Measurements from ENCODE around the gene IFI35.
A peak's percentile ranks its signal among the peaks of the same experiment; 100 is the strongest.
"Not testable (repeated sequence)": the region's sequence is repeated elsewhere in the genome, so short reads cannot be mapped to it uniquely, and the experiment has no call there.

Gene IFI35

DNA sequence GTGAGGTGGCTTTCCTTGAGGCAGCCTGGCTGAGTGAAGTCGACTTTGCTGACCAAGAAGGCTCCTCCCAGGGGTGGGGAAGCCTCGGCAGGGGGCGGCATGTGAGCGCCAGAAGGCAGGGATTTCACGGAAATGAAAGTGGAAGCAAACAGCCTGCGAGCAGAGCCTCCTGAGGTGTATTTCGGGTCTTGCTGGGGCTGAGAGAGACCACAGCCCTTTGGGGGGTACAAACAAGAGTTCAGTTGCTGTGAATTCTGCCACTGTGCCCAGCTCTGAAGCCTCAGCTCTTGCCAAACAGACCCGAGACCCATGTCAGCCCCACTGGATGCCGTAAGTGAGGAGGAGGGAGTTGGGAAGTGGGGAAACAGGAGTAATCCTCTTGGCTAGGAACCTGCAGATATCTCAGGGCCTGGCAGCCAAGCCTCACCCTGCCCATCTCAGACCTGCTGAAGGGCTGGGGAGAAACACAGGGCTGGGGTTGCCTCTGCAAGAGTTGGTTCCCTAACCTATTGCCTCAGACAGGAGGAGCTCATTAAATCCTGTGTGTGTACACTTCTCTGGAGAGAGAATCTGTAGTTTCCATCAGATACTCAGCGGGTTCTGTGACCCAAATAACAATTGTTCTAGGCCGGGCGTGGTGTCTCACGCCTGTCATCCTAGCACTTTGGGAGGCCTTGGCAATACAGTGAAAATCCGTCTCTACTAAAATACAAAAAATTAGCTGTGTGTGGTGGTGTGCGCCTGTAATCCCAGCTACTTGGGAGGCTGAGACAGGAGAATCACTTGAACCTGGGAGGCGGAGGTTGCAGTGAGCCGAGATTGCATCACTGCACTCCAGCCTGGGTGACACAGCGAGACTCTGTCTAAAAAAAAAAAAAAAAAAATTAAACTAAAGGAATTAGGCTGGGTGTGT, at the start of gene IFI35:
TSS of gene IFI35 (plus strand) at position 146 of the 913 bp plus-strand sequence. CDS start at position 310, 164 bp downstream.
- DNase-seq (ENCODE audit: low read depth): peak; percentile 69

DNA sequence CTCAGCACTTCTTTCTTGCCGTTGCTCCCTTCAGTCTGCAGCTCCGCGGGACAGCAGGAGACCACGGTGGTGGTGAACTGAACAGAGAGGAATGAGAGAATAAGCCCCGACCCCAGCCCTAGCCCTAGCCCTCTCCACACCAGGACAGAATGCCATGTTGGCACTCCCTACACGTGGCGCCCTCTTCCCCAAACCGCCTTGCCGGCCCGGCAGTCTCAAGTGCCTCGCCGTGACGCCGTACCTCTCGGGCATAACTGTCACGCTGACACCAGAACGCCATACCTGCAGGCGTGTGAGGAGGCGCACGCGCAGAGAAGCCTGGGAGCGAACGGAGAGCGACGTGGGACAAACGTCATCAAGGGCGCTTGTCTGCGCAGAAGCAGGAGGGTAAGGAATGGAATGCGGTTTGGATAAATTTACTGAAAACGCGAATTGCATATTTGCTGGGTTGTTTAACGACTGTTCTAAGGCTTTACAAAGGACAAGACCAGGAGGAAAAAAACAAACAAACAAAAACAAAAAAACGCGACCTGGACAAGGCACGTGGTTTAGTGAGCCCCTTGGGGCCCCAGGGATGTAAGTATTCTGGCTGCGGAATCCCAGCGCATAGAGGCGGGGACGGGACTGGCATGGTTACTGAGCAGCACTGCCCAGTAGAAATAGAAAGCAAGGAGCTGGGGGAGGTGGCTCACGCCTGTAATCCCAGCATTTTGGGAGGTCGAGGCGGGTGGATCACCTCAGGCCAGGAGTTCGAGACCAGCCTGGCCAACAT, 42.2 kb upstream of the IFI35 start, which contains the start of gene AARSD1:
TSS of gene AARSD1 (minus strand) at position 294 of the 772 bp plus-strand sequence. CDS start at position 280, 14 bp downstream.
- peak; percentile 79 for DNase-seq (ENCODE audit: low read depth)

DNA sequence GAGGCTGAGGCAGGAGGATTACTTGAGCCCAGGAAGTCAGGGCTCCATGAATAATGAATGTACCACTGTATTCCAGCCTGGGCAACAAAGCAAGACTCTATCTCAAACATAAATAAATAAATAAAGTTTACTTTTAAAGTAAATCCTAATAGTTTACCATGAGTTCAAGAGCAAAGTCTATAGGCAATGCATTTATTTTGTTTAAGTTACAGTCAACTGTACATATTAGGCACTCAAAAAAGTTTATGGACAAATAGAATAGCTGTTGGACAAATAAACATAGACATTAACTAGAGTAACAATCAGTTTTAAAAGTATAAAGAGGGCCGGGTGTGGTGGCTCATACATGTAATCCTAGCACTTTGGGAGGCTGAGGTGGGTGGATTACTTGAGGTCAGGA, 38.7 kb upstream of the IFI35 start:
- DNase-seq (ENCODE audit: low read depth): no peak

DNA sequence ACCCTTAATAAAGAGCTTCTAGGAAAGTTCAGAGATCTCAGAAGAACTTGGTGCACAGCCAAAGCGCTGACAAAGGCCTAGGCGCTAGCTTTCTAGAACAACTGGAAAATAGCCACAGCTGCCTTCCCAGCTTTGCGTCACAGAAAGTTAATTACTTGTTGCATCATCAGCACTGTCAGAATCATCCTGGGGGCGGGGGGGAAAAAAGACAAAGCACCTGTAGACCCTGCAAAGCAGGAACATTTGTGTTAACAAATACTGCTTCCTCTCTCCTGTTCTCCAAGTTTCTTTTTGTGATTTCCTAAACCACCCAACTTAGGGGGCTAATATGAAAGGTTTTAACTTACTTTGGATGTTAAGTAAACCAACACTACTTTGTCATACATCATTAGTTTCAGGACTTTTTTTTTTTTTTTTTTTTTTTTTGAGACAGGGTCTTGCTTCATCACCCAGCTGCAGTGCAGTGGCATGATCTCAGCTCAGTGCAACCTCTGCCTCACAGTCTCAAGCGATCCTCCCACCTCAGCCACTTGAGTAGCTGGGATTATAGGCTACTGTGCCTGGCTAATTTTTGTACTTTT, 37.5 kb upstream of the IFI35 start:
- DNase-seq (ENCODE audit: low read depth): no peak

DNA sequence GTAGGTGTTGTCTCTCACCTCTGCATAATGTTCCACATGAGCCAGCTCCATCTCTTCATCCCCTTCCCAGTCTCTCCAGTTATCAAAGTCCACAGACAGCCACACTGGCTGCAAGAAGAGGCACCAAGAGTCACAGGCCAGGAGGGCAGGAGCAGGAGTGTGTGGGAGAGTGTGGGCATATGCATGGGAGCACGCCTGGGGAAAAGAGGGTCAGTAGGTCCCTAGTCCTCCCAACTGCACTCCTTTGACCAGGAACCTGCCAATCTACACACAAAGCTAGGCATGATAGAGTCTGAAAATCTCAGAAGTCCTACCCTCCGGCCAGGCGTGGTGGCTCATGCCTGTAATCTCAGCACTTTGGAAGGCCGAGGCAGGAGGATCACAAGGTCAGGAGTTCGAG, 35.0 kb upstream of the IFI35 start:
- DNase-seq (ENCODE audit: low read depth): no peak

DNA sequence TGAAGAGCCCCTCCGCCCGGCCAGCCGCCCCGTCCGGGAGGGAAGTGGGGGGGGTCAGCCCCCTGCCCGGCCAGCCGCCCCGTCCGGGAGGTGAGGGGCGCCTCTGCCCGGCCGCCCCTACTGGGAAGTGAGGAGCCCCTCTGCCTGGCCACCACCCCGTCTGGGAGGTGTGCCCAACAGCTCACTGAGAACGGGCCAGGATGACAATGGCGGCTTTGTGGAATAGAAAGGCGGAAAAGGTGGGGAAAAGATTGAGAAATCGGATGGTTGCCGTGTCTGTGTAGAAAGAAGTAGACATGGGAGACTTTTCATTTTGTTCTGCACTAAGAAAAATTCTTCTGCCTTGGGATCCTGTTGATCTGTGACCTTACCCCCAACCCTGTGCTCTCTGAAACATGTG, 33.3 kb upstream of the IFI35 start:
- DNase-seq (ENCODE audit: low read depth): not testable (repeated sequence)

DNA sequence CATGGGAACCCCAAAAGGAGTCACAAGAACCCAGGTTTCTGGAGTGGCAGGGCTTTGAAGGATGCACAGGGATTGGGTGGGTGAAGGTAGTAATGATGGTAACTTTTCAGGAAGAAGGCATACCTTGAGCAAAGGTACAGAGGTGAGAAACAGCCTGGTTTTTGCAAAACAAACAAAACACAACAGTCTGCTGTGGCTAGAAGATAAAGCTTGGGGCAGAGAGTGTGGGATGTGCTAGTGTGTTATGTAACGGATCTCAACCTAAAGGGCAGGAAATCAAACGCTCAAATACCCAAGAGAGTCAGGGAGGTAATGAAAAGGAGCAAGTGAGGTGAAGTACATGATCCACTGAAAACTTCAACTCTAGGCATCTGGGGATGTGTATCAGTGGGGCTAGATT, 31.3 kb upstream of the IFI35 start:
- DNase-seq (ENCODE audit: low read depth): no peak

DNA sequence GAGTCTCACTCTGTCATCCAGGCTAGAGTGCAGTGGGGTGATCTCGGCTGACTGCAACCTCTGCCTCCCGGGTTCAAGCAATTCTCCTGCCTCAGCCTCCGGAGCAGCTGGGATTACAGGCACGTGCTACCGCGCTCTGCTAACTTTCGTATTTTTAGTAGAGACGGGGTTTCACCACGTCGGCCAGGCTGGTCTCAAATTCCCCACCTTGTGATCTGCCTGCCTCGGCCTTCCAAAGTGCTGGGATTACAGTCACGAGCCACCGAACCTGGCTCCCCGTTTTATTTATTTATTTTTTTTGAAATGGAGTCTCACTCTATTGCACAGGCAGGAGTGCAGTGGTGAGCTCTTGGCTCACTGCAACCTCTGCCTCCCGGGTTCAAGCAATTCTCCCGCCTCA, 30.9 kb upstream of the IFI35 start:
- DNase-seq (ENCODE audit: low read depth): not testable (repeated sequence)

DNA sequence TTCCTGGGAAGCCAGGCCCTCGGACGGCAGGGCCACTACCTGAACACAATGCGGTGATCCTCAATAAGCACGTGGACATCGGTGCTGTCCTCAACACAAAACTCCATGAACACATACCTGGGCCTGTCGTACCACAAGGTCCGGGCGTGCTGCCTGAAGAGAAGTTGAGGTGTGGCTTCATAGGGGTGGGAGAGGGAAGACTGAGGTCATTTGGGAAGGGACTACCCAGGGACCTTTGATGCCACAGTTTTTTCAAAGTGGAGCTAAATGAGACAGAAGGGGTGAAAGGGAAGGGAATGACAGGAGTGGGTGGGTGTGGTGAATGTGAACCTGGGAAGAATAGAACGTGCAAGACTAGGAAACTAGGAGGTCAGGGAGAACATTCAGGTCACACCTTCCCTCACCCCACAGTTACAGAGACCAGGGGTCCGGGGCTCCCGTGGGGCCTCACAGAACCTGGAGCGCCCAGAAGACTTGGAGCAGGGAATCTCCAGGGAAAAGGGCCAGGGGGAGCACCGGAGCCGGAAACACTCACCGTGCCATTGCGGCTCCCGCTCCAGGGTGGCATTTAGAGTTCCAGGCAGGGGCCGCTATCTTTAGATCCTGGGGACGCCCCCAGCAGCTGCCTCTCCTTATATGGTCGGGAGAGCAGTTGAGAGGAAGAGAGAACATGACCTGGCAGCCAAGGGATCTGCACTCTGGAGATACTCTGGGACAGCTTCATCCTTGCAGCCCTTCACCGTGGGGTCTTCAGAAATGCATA, 26.9 kb upstream of the IFI35 start, which contains the start of gene PTGES3L:
TSS of gene PTGES3L (minus strand) at position 570 of the 763 bp plus-strand sequence. CDS start at position 543, 27 bp downstream.
- no peak for DNase-seq (ENCODE audit: low read depth)

DNA sequence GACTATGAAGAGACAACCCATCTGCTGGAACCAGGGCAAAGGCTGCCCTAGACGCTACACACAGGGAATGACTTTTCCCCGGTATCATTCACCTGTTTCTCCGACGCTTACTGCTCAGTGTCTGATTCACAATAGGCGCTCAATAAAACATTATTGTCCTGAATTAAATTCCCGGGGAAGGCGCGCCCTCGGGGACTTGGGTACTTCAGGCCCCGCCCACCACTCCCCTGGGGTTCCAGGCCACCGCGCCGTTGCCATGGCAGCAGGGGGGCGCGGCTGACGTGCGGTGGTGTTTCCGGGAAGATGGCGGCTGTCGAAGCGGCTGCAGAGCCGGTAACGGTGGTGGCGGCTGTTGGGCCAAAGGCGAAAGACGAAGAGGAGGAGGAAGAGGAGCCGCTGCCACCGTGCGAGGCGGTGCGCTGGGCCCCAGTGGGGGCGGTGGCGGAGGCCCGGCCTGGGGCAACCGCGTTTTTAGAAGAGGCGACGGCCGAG, 26.3 kb upstream of the IFI35 start, which contains the start of gene RUNDC1:
TSS of gene RUNDC1 (plus strand) at position 292 of the 492 bp plus-strand sequence. CDS start at position 304, 12 bp downstream.
- peak; percentile 88 for DNase-seq (ENCODE audit: low read depth)

DNA sequence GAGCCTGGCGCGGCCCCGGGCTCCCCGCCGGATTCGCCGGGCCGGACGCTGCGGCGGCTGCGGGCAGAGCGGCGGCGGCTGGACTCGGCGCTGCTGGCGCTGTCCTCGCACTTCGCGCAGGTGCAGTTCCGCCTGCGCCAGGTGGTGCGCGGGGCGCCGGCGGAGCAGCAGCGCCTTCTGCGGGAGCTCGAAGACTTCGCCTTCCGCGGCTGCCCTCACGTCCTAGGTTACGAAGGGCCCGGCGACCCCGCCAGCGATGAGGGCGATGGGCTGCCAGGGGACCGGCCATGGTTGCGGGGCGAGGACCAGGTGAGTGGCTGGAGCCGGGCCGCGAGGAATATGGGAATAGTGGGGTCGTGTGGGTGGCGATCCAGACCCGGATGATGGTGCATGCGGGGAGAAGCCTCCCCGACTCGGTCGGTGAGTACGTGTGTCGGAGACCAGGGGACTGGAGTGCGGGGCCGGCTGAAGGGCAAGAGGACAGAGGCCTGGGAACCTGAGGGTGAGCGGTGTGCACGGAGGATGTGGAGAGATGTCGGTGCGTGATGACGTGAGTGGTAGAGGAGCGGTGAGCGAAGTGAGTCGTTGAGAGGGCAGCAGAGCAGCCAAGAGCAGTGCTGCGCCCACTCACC, 25.7 kb upstream of the IFI35 start:
- DNase-seq (ENCODE audit: low read depth): peak; percentile 39

DNA sequence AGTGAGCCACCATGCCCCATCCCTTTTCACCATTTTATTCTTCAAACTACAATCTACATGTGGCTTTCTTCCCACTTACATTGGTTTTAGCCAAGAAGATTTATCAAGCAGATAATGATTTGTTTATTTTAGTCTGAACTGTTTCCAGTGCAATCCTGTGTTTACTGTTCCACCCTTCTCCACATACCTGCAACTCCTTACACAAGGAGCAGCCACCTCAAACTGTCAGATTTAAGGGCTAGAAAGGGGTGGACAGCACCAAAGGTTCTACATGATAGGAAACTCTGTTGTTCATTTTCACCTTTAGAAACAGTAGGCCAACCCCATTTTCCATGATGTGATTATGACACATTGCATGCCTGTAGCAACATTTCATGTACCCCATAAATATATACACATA, 24.3 kb upstream of the IFI35 start:
- DNase-seq (ENCODE audit: low read depth): no peak

DNA sequence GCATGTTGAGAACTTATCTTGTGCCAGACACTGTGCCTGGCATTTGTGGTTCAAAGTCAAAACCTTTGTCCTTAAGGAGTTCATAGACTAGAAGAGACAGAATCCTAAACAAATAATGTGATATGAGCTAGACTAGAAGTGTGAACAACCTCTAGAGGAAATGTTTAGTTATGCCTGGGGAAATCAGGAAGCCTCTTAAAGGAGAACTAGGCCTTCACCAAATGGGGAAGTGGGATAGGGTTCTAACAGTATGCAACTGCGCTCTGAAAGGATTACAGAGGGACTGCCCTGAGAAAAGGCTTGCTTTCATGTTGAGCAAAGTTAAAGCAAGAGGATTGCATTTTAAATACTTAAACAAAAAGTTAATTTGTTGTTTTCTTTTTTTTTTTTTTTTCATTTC, 21.4 kb upstream of the IFI35 start:
- DNase-seq (ENCODE audit: low read depth): no peak

DNA sequence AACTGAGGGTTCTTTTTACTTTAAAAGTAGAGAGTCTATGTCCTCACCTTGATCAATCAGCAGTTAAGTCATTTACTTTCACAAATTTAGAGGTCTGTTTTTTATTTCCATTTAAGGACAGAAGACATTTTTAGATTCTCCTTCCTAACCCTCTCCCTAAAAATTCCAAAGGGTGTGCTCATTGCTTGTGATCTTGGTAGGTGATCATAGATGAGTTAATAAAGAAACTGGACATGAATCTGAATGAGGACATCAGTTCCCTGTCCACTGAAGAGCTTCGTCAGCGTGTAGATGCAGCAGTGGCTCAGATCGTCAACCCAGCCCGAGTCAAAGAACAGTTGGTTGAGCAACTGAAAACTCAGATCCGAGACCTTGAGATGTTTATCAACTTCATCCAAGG, 17.4 kb upstream of the IFI35 start:
- no peak for DNase-seq (ENCODE audit: low read depth)

DNA sequence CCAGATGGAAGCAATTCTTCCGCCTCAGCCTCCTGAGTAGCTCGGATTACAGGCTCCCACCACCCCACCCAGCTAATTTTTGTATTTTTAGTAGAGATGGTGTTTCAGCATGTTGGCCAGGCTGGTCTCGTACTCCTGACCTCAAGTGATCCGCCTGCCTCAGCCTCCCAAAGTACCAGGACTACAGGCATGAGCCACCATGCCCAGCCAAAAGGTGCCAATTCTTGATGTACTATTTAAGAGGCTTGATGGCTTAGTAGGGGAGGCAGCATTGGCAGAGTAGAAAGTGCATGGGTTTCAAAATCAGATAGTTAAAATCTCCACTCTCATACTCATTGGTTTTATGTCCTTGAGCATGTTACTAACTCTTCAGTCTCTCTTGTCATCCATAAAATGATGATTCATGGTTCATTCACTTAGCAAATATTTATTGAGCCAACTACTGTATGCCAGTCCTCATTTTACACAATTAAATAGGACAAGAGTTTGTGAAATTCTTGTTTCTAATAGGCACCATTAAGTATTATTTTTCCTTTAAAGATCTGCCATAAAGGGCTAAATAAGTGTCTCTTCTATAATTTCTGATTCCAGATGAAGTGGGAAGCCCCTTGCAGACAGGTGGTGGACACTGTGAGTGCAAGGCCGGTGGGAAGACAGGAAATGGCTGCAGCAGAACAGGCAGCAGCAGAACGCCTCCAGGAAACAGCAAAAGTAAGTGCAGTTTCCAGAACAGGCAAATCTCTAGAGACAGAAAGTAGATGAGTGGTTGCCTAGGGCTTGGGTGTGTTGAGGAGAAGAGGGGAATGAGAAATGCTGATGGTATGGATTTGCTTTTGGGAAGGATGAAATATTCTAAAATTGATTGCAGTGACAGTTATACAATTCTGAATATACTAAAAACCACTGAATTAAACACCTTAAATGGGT, 16.6 kb upstream of the IFI35 start:
- DNase-seq (ENCODE audit: low read depth): no peak

DNA sequence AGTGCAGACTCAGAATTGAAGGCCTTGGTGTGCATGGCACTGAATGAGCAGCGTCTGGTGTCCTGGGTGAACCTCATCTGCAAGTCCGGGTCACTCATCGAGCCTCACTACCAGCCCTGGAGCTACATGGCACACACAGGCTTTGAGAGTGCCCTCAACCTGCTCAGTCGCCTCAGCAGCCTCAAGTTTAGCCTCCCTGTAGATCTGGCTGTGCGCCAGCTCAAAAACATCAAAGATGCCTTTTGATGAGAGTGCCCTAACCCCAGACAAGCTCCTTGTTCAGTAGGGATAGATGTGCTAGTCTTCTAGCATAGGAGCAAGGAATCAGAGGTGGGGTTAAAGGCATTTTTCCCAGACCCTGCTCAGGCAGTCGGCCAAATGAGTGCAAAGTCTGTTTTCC, 15.1 kb upstream of the IFI35 start:
- no peak for DNase-seq (ENCODE audit: low read depth)

DNA sequence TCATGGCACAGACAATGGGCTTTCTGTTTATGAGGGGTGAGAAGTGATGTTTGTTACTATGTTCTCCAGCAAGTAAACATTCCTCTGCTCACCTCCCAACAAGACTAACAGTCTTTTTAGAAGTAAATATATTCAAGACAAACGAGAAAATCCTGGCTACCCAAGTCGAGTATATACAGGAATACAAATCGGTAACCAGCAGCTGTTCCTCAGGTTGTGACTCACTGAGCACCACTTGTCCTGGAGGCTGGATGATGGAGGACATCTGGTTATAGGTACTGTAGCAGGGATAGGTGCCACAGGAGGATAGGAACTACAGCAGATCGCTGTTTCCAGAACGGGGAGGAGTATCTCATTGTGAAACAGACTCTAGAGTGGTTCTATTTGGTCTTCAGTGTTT, 13.7 kb upstream of the IFI35 start:
- no peak for DNase-seq (ENCODE audit: low read depth)

DNA sequence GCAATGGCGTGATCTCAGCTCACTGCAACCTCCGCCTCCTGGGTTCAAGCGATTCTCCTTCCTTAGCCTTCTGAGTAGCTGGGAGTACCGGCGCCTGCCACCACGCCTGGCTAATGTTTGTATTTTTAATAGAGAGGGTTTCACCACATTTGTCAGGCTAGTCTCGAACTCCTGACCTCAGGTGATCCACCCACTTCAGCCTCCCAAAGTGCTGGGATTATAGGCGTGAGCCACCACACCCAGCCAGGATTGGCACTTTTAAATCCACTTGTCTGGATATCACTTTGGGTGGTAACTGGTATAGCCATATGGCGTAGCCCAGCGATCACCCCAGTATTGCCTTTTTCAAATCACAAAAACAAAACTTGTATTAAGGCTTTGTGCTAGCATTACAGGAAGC, 12.7 kb upstream of the IFI35 start:
- DNase-seq (ENCODE audit: low read depth): not testable (repeated sequence)

DNA sequence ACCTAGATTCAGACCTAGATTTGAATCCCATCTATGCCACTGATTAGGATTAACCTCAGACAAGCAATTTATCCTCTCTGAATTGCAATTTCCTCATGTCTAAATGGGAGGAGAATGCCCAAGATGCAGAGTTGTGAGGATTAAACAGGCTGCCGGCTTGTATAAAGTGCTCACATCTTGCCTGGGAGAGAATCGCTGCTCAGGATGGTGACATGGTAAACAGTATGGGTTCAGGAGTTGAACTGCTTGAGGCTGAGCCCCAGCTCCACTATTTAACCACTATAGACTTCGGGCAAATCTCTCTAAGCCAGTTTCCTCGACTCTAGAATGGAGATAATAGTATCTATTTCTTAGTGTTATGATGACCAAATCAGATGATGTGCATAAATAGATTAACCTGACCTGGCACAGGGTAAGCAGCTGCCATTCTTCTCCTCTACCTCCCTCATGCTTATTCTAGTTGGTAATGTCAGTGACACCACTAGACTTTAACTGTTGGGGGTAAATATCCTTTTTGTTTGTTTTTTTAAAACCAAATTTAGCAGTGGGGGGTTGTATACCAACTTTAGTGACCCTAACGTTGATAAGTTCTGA, 9.1 kb upstream of the IFI35 start:
- DNase-seq (ENCODE audit: low read depth): no peak

Measured in stimulated activated CD8-positive, alpha-beta memory T cell treated with anti-CD3 and anti-CD28 coated beads, Interleukin-7, amount 100 ng/mL, for 24 hours (primary cell).